ENCODE data around the gene MAP2K7.

Gene MAP2K7

DNA sequence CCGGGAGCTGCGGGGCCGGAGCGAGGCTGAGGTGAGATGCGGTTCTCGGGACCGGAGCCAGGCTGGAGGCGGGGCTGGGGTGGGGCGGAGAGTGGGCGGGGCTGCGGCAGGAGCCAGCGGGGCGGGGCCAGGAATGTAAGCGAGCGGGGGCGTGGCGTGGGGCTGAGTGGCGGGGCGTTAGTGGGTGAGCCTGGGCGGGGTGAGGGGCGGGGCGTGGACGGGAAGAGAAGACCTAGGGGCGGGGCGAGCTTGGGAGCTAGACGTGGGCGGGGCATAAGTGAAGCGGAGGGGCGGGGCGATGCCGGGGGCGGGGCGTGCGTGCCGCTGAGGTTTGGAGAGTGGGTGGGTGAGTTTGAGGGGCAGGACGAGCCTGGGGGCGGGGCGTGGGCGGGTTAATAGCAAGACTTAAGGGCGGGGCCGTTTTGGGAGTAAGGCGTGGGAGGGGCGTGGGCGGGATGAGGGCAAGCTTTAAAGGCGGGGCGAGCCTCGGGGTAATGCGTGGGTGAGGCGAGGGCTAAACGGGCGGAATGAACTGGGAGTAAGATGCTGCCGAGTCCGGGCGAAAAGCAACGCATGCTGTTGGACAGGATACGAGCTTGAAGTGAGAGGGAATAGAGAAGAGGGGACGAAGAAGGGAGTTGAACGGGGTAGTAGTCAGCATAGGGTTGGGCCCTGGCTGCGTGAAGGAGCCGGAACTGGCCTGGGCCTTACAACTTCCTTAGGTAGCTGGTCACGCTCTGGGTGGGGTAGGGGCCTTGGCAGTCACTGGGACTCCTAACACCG lies 17.0 kb downstream of the MAP2K7 start (continued):
- TF ChIP-seq, protein P1, sequence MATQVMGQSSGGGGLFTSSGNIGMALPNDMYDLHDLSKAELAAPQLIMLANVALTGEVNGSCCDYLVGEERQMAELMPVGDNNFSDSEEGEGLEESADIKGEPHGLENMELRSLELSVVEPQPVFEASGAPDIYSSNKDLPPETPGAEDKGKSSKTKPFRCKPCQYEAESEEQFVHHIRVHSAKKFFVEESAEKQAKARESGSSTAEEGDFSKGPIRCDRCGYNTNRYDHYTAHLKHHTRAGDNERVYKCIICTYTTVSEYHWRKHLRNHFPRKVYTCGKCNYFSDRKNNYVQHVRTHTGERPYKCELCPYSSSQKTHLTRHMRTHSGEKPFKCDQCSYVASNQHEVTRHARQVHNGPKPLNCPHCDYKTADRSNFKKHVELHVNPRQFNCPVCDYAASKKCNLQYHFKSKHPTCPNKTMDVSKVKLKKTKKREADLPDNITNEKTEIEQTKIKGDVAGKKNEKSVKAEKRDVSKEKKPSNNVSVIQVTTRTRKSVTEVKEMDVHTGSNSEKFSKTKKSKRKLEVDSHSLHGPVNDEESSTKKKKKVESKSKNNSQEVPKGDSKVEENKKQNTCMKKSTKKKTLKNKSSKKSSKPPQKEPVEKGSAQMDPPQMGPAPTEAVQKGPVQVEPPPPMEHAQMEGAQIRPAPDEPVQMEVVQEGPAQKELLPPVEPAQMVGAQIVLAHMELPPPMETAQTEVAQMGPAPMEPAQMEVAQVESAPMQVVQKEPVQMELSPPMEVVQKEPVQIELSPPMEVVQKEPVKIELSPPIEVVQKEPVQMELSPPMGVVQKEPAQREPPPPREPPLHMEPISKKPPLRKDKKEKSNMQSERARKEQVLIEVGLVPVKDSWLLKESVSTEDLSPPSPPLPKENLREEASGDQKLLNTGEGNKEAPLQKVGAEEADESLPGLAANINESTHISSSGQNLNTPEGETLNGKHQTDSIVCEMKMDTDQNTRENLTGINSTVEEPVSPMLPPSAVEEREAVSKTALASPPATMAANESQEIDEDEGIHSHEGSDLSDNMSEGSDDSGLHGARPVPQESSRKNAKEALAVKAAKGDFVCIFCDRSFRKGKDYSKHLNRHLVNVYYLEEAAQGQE (tag by site-specific recombination; IDR thresholded peaks at IDR 0.05), result no peak
- TF ChIP-seq ZNF239 (tag by site-specific recombination; IDR thresholded peaks at IDR 0.05) (no peak), KLF1 (tag by site-specific recombination; IDR thresholded peaks at IDR 0.05) (peak; percentile 97), MYNN (tag by site-specific recombination; IDR thresholded peaks at IDR 0.05; ENCODE audit: borderline replicate concordance) (no peak), ZBTB8A (tag by site-specific recombination; IDR thresholded peaks at IDR 0.05) (peak; percentile 90), ZNF2 (tag by site-specific recombination; IDR thresholded peaks at IDR 0.05) (no peak), ZFP41 (tag by site-specific recombination; IDR thresholded peaks at IDR 0.05; ENCODE audit: borderline replicate concordance) (no peak), SP3 (tag by site-specific recombination; IDR thresholded peaks at IDR 0.05) (peak; percentile 93), ZNF530 (tag by site-specific recombination; IDR thresholded peaks at IDR 0.05; ENCODE audit: low read depth) (no peak), IKZF3 (tag by site-specific recombination; IDR thresholded peaks at IDR 0.05) (no peak), YY2 (tag by site-specific recombination; IDR thresholded peaks at IDR 0.05) (no peak), ZNF571 (tag by site-specific recombination; IDR thresholded peaks at IDR 0.05) (no peak), MEIS1 (CRISPR knock-in tag; IDR thresholded peaks at IDR 0.05; ENCODE audit: borderline replicate concordance) (no peak)
- TF ChIP-seq, protein P2, sequence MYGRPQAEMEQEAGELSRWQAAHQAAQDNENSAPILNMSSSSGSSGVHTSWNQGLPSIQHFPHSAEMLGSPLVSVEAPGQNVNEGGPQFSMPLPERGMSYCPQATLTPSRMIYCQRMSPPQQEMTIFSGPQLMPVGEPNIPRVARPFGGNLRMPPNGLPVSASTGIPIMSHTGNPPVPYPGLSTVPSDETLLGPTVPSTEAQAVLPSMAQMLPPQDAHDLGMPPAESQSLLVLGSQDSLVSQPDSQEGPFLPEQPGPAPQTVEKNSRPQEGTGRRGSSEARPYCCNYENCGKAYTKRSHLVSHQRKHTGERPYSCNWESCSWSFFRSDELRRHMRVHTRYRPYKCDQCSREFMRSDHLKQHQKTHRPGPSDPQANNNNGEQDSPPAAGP (tag by site-specific recombination; IDR thresholded peaks at IDR 0.05), result peak; percentile 90
- TF ChIP-seq, protein P3, sequence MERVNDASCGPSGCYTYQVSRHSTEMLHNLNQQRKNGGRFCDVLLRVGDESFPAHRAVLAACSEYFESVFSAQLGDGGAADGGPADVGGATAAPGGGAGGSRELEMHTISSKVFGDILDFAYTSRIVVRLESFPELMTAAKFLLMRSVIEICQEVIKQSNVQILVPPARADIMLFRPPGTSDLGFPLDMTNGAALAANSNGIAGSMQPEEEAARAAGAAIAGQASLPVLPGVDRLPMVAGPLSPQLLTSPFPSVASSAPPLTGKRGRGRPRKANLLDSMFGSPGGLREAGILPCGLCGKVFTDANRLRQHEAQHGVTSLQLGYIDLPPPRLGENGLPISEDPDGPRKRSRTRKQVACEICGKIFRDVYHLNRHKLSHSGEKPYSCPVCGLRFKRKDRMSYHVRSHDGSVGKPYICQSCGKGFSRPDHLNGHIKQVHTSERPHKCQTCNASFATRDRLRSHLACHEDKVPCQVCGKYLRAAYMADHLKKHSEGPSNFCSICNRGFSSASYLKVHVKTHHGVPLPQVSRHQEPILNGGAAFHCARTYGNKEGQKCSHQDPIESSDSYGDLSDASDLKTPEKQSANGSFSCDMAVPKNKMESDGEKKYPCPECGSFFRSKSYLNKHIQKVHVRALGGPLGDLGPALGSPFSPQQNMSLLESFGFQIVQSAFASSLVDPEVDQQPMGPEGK (tag by site-specific recombination; IDR thresholded peaks at IDR 0.05), result peak; percentile 85
- TF ChIP-seq, protein P4, sequence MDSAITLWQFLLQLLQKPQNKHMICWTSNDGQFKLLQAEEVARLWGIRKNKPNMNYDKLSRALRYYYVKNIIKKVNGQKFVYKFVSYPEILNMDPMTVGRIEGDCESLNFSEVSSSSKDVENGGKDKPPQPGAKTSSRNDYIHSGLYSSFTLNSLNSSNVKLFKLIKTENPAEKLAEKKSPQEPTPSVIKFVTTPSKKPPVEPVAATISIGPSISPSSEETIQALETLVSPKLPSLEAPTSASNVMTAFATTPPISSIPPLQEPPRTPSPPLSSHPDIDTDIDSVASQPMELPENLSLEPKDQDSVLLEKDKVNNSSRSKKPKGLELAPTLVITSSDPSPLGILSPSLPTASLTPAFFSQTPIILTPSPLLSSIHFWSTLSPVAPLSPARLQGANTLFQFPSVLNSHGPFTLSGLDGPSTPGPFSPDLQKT (IDR thresholded peaks at IDR 0.05; ENCODE audit: borderline replicate concordance, low read depth, low read length), result no peak
- TF ChIP-seq, protein P5, sequence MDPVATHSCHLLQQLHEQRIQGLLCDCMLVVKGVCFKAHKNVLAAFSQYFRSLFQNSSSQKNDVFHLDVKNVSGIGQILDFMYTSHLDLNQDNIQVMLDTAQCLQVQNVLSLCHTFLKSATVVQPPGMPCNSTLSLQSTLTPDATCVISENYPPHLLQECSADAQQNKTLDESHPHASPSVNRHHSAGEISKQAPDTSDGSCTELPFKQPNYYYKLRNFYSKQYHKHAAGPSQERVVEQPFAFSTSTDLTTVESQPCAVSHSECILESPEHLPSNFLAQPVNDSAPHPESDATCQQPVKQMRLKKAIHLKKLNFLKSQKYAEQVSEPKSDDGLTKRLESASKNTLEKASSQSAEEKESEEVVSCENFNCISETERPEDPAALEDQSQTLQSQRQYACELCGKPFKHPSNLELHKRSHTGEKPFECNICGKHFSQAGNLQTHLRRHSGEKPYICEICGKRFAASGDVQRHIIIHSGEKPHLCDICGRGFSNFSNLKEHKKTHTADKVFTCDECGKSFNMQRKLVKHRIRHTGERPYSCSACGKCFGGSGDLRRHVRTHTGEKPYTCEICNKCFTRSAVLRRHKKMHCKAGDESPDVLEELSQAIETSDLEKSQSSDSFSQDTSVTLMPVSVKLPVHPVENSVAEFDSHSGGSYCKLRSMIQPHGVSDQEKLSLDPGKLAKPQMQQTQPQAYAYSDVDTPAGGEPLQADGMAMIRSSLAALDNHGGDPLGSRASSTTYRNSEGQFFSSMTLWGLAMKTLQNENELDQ (tag by site-specific recombination; IDR thresholded peaks at IDR 0.05; ENCODE audit: low read depth), result no peak
- TF ChIP-seq, protein P6, sequence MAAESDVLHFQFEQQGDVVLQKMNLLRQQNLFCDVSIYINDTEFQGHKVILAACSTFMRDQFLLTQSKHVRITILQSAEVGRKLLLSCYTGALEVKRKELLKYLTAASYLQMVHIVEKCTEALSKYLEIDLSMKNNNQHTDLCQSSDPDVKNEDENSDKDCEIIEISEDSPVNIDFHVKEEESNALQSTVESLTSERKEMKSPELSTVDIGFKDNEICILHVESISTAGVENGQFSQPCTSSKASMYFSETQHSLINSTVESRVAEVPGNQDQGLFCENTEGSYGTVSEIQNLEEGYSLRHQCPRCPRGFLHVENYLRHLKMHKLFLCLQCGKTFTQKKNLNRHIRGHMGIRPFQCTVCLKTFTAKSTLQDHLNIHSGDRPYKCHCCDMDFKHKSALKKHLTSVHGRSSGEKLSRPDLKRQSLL (tag by site-specific recombination; IDR thresholded peaks at IDR 0.05), result no peak

Measured in HEK293 (cell line).